Liver (tissue), 9 donors: ENCODE measurements around the gene CFAP100. TPM values are rescaled to one million over a fixed set of nuclear protein-coding genes. Genes with fewer than 3 reads are reported as not detected.

Experiments used
- DNase-seq: peaks from one replicate; pipeline ENCODE4 v3.0.0-alpha.2; 2017; ENCODE audit warnings: low spot score
- H3K27ac ChIP-seq, 2 donors: one replicate each; pipeline ENCODE4 v1.7.0; 2013; ENCODE audit warnings: inconsistent platforms in 2 of 2, low read length in 2 of 2, control low read depth in 1 of 2, low read depth in 1 of 2, mild to moderate bottlenecking in 1 of 2
- H3K27me3 ChIP-seq, 4 donors: one replicate each; pipeline versions ENCODE4 v1.6.1 to v1.7.0; 2013; ENCODE audit warnings: low read length in 3 of 4, inconsistent platforms in 1 of 4, mild to moderate bottlenecking in 1 of 4, moderate library complexity in 1 of 4; ENCODE audit not compliant: control insufficient read depth in 4 of 4, insufficient read depth in 4 of 4
- H3K36me3 ChIP-seq, 4 donors: one replicate each; pipeline versions ENCODE4 v1.6.1 to v1.7.0; 2013; ENCODE audit warnings: low read length in 3 of 4, mild to moderate bottlenecking in 3 of 4, low read depth in 1 of 4, moderate library complexity in 1 of 4; ENCODE audit not compliant: control insufficient read depth in 4 of 4, insufficient read depth in 3 of 4
- H3K4me1 ChIP-seq, 4 donors: one replicate each; pipeline versions ENCODE4 v1.6.1 to v1.7.0; 2013; ENCODE audit warnings: low read length in 3 of 4, mild to moderate bottlenecking in 3 of 4, moderate library complexity in 1 of 4; ENCODE audit not compliant: control insufficient read depth in 4 of 4, insufficient read depth in 4 of 4
- H3K4me3 ChIP-seq, 3 donors: one replicate each; pipeline versions ENCODE4 v1.6.1 to v1.7.0; 2013; ENCODE audit warnings: low read length in 3 of 3, control low read depth in 1 of 3, low read depth in 1 of 3, mild to moderate bottlenecking in 1 of 3
- H3K9ac ChIP-seq, 2 donors: one replicate each; pipeline ENCODE4 v1.7.0; 2013; ENCODE audit warnings: low read length in 2 of 2, mild to moderate bottlenecking in 2 of 2, moderate library complexity in 2 of 2, control low read depth in 1 of 2, low read depth in 1 of 2
- H3K9me3 ChIP-seq, 4 donors: one replicate each; pipeline versions ENCODE4 v1.6.1 to v1.7.0; 2013; ENCODE audit warnings: low read length in 3 of 4; ENCODE audit not compliant: control insufficient read depth in 4 of 4
- ATF3 ChIP-seq: IDR thresholded peaks from 2 replicates; pipeline ENCODE4 v1.6.1; 2016; ENCODE audit warnings: antibody characterized with exemption
- CTCF ChIP-seq: fragments of 150-350 bp; IDR thresholded peaks from 2 replicates; pipeline ENCODE4 v1.5.1; 2017; ENCODE audit warnings: improper control_type of control experiment, low read depth, low read length; ENCODE audit not compliant: missing input control
- EGR1 ChIP-seq, 2 donors: IDR thresholded peaks; 2 replicates each; pipeline ENCODE4 v1.6.1; 2016 to 2018; ENCODE audit warnings: antibody characterized with exemption in 2 of 2, low read depth in 2 of 2
- FOXA1 ChIP-seq: IDR thresholded peaks from 2 replicates; pipeline ENCODE4 v1.6.1; 2016; ENCODE audit warnings: antibody characterized with exemption
- FOXA2 ChIP-seq: IDR thresholded peaks from 2 replicates; pipeline ENCODE4 v1.6.1; 2016; ENCODE audit warnings: antibody characterized with exemption
- GABPA ChIP-seq, 2 donors: IDR thresholded peaks in 1 of 2; conservative IDR thresholded peaks in 1 of 2; 2 replicates each; pipeline ENCODE4 v1.6.1; 2016; ENCODE audit warnings: antibody characterized with exemption in 2 of 2, mild to moderate bottlenecking in 1 of 2, moderate library complexity in 1 of 2
- HNF4A ChIP-seq, 2 donors: conservative IDR thresholded peaks; 2 replicates each; pipeline ENCODE4 v1.6.1; 2016; ENCODE audit warnings: antibody characterized with exemption in 2 of 2, mild to moderate bottlenecking in 2 of 2
- HNF4G ChIP-seq: IDR thresholded peaks from 2 replicates; pipeline ENCODE4 v1.6.1; 2016; ENCODE audit warnings: antibody characterized with exemption
- JUND ChIP-seq, 2 donors: IDR thresholded peaks; 2 replicates each; pipeline ENCODE4 v1.6.1; 2016; ENCODE audit warnings: antibody characterized with exemption in 2 of 2
- MAX ChIP-seq: IDR thresholded peaks from 2 replicates; pipeline ENCODE4 v1.6.1; 2016; ENCODE audit warnings: antibody characterized with exemption
- NR2F2 ChIP-seq: IDR thresholded peaks from 2 replicates; pipeline ENCODE4 v1.6.1; 2016; ENCODE audit warnings: antibody characterized with exemption
- RAD21 ChIP-seq, 2 donors: IDR thresholded peaks; 2 replicates each; pipeline ENCODE4 v1.6.1; 2016; ENCODE audit warnings: antibody characterized with exemption in 2 of 2, mild to moderate bottlenecking in 2 of 2
- RXRA ChIP-seq, 2 donors: IDR thresholded peaks; 2 replicates each; pipeline ENCODE4 v1.6.1; 2017 to 2018; ENCODE audit warnings: antibody characterized with exemption in 2 of 2, mild to moderate bottlenecking in 1 of 2
- SP1 ChIP-seq: IDR thresholded peaks from 2 replicates; pipeline ENCODE4 v1.6.1; 2018; ENCODE audit warnings: antibody characterized with exemption, mild to moderate bottlenecking
- TAF1 ChIP-seq: conservative IDR thresholded peaks from 2 replicates; pipeline ENCODE4 v1.6.1; 2016; ENCODE audit warnings: antibody characterized with exemption, mild to moderate bottlenecking
- YY1 ChIP-seq: IDR thresholded peaks from 2 replicates; pipeline ENCODE4 v1.6.1; 2016; ENCODE audit warnings: antibody characterized with exemption, mild to moderate bottlenecking
- WGBS: extraction: QIAGEN DNeasy Blood & Tissue Kit; methylation state at CpG from one replicate; pipeline ENCODE4 v1.1.7; 2013; 5-methylcytosine and 5-hydroxymethylcytosine counted together
- polyA plus RNA-seq, 2 donors: library from polyadenylated mRNA; stranded (reverse) in 1 of 2; unstranded in 1 of 2; fragments of 200-250 nt in 1 of 2; fragments of >200 nt in 1 of 2; fragmentation: Nextera tagmentation in 1 of 2; extraction: Ambion mirVana in 1 of 2; gene quantifications; one replicate each; pipeline versions ENCODE4 v1.2.1 to v1.2.3, GENCODE V29; 2013 to 2015
- total RNA-seq, 2 donors: library from RNA; depleted of rRNA; stranded (reverse); fragments of >200 nt; gene quantifications; one replicate each; pipeline ENCODE4 v1.2.3, GENCODE V29; 2014
- TF ChIP-seq, protein P1 (sequence below): IDR thresholded peaks from 2 replicates; pipeline ENCODE4 v1.6.1; 2016; ENCODE audit warnings: antibody characterized with exemption, mild to moderate bottlenecking
- donor health status: healthy.
- donor health status: healthy.
- donor health status: healthy.
- donor health status: healthy.
- donor health status: healthy.

The CFAP100 gene
- total and polyA plus RNA-seq, 4 donors, result not detected

DNA sequence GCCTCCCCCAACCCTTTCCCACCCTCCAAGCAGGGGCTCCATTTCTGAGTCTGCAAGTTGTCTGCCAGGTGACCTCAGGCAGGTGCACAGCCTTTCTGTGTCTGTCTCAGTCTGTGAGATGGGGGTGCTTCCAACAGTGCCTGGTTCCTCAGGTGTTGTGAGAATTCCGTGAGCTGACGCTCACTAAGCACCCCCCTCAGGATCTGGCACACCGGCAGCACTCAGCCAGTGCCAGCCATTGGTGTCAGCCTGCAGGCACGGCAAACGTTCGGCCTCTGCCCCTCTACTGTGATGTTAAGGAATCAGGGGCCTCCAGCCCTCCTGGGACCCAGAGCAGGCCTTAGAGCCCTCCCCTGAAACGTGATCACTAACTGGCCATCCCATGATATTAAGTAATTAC, 39.9 kb upstream of the CFAP100 start:
- Histone ChIP-seq H3K4me3 (peak overlapping the region; percentile 37 to 60 (median 44)), H3K9ac (peak overlapping the region; percentile 65 to 95), H3K4me1 (peaks cover 10 to 66% (median 46%) of the 10 kb centered on the region in 4 donors), H3K27me3 (no peaks in the 10 kb centered on the region), H3K9me3 (no peaks in the 10 kb centered on the region), H3K27ac (peak overlapping the region; percentile 88 to 99), H3K36me3 (peaks cover 0 to 4% (median 0%) of the 10 kb centered on the region in 4 donors)
- WGBS, result 35% methylated on average over 7 of the region's 7 CpGs
- no peak for DNase-seq
- TF ChIP-seq, protein P1, sequence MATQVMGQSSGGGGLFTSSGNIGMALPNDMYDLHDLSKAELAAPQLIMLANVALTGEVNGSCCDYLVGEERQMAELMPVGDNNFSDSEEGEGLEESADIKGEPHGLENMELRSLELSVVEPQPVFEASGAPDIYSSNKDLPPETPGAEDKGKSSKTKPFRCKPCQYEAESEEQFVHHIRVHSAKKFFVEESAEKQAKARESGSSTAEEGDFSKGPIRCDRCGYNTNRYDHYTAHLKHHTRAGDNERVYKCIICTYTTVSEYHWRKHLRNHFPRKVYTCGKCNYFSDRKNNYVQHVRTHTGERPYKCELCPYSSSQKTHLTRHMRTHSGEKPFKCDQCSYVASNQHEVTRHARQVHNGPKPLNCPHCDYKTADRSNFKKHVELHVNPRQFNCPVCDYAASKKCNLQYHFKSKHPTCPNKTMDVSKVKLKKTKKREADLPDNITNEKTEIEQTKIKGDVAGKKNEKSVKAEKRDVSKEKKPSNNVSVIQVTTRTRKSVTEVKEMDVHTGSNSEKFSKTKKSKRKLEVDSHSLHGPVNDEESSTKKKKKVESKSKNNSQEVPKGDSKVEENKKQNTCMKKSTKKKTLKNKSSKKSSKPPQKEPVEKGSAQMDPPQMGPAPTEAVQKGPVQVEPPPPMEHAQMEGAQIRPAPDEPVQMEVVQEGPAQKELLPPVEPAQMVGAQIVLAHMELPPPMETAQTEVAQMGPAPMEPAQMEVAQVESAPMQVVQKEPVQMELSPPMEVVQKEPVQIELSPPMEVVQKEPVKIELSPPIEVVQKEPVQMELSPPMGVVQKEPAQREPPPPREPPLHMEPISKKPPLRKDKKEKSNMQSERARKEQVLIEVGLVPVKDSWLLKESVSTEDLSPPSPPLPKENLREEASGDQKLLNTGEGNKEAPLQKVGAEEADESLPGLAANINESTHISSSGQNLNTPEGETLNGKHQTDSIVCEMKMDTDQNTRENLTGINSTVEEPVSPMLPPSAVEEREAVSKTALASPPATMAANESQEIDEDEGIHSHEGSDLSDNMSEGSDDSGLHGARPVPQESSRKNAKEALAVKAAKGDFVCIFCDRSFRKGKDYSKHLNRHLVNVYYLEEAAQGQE, result no peak
- TF ChIP-seq ATF3 (peak; percentile 4), CTCF (no peak)

GRCh38 chr3:126355251-126355650, 39.5 kb upstream of the CFAP100 start:
- peak overlapping the region; percentile 65 to 95 for H3K9ac ChIP-seq
- 39% methylated on average over 3 of the region's 3 CpGs for WGBS
- TF ChIP-seq RXRA (IDR thresholded peaks at IDR 0.05), result no peak
- no peak for TF ChIP-seq NR2F2
- no peak for TF ChIP-seq HNF4A (conservative IDR thresholded peaks at IDR 0.05)
- no peak for TF ChIP-seq HNF4G
- TF ChIP-seq TAF1, result no peak
- H3K4me3 ChIP-seq, result peak overlapping the region; percentile 37 to 60 (median 44)
- H3K4me1 ChIP-seq, result peaks cover 10 to 62% (median 43%) of the 10 kb centered on the region in 4 donors
- H3K9me3 ChIP-seq, result no peaks in the 10 kb centered on the region
- no peaks in the 10 kb centered on the region for H3K27me3 ChIP-seq
- peaks cover 0 to 4% (median 0%) of the 10 kb centered on the region in 4 donors for H3K36me3 ChIP-seq
- no peak for DNase-seq
- peak overlapping the region; percentile 88 to 99 for H3K27ac ChIP-seq

DNA sequence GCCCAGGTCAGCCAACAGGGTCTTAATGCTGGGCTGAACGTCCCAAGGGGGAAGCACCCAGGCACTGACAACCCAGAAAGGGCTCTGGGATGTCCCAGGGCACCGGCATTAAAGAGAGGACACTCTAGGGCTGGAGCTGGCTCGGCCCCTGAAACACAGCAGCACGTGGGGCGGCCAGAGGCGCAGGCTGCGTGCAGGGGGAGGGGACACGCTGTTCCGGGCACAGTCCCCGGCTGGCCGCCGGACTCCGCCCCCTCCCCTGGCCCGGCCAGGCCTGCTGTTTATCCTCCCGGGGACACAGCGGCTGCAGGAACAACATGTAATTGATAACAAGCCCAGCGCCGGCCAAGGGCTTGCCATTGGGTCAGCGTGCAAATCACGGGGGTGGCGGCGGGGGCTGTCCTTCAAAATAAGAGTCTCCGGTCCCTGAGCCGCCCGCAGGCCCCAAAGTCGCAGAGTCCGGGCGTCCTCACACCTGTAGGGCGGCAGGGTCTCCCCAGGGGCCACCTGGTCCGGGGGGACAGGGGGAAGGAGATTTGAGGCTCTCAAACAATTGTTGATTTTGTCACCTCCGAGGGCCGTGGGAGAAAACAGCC, 38.8 kb upstream of the CFAP100 start:
- Histone ChIP-seq H3K27me3 (no peaks in the 10 kb centered on the region), H3K4me3 (peak overlapping the region; percentile 59 to 86 (median 60)), H3K9ac (peak overlapping the region; percentile 73 to 95), H3K4me1 (peaks cover 10 to 55% (median 39%) of the 10 kb centered on the region in 4 donors), H3K27ac (peak overlapping the region; percentile 88 to 99), H3K36me3 (peaks cover 0 to 4% (median 0%) of the 10 kb centered on the region in 4 donors), H3K9me3 (no peaks in the 10 kb centered on the region)
- 2% methylated on average over 32 of the region's 32 CpGs for WGBS
- DNase-seq, result peak; percentile 79
- TF ChIP-seq CTCF (peak; percentile 12), FOXA1 (peak; percentile 66), TAF1 (peak; percentile 41), RAD21 (IDR thresholded peaks at IDR 0.05) (peak; percentile 60 to 61), FOXA2 (peak; percentile 72), MAX (peak; percentile 87), NR2F2 (peak; percentile 76), HNF4G (peak; percentile 67), ATF3 (peak; percentile 66), EGR1 (IDR thresholded peaks at IDR 0.05; ENCODE audit: low read depth in 2 of 2) (peak; percentile 84 to 88), HNF4A (conservative IDR thresholded peaks at IDR 0.05) (peak; percentile 79 to 85), JUND (IDR thresholded peaks at IDR 0.05) (peak; percentile 54 to 65), RXRA (IDR thresholded peaks at IDR 0.05) (peak; percentile 87 to 91), YY1 (peak; percentile 91), GABPA (IDR thresholded peaks at IDR 0.05 in 1 of 2, conservative IDR thresholded peaks at IDR 0.05 in 1 of 2) (peak in 1 of 2 donors; percentile 65), SP1 (peak; percentile 99)
